ENCODE data around the gene HENMT1.

The HENMT1 gene

GRCh38 chr1:108627256-108627655 is 33.6 kb downstream of the HENMT1 start:
- no peak for DNase-seq

GRCh38 chr1:108624069-108624468 is 36.8 kb downstream of the HENMT1 start:
- DNase-seq: no peak

- DNase-seq: no peak
These were observed 43.2 kb downstream of the HENMT1 start for GRCh38 chr1:108617724-108618056.

GRCh38 chr1:108617008-108617723 is 43.7 kb downstream of the HENMT1 start:
- no peak for DNase-seq

GRCh38 chr1:108615544-108615943 is 45.3 kb downstream of the HENMT1 start:
- DNase-seq: no peak

GRCh38 chr1:108612496-108612895 is 48.4 kb downstream of the HENMT1 start:
- DNase-seq: no peak

- no peak for DNase-seq
These were observed 48.9 kb downstream of the HENMT1 start for GRCh38 chr1:108611984-108612383.

GRCh38 chr1:108610073-108610472 is 50.8 kb downstream of the HENMT1 start:
- DNase-seq: no peak

GRCh38 chr1:108609483-108610049 is 51.3 kb downstream of the HENMT1 start:
- no peak for DNase-seq

- no peak for DNase-seq
These were observed 54.4 kb downstream of the HENMT1 start for GRCh38 chr1:108606478-108606877.

- DNase-seq: no peak
These were observed 55.3 kb downstream of the HENMT1 start for GRCh38 chr1:108605633-108606032.

- DNase-seq: no peak
These were observed 59.0 kb downstream of the HENMT1 start for GRCh38 chr1:108601708-108602410.

GRCh38 chr1:108600504-108600903 is 60.4 kb downstream of the HENMT1 start:
- DNase-seq: no peak

GRCh38 chr1:108598340-108598739 is 62.6 kb downstream of the HENMT1 start:
- DNase-seq: no peak

Measured in central memory CD4-positive, alpha-beta T cell (primary cell).